ENCODE results near the gene GABBR2.

DNA sequence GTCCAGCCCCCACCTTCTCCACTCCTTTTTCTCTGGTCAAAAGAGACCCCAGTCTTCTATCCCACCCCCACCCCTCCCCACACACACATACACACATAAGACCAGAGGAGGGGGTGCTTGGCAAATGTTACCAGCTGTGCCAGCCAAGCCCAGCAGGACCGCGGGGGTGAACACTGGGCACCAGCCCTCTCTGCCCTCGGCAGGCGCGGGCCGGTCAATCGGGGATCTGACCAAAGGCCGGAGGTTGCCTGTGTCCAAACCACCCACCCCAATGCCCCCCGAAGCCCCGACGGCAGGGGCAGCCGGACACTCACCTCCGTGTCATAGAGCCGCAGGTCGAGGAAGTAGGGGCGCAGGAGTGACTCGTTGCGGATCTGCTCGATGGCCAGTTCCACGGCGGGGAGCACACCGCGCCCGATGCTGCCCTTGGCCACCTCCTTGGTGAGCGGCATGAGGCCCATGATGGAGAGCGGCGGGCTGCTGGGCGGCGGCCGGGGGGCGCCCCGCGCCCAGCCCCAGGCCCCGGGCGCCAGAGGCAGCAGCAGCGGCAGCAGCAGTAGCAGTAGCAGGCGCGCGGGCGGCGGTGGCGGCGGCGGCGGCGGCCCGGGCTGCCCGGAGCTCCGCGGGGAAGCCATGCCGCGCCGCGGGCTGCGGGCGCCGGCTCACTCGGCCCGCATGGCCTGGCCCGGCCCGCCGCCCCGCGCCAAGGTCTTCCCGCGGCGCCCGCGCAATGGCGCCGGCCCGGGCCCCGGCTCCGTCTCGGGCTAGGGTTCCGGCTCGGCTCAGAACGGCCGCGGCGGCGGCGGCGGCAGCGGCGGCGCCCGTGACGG, 417 bp downstream of the GABBR2 start:
- TF ChIP-seq, protein P1, sequence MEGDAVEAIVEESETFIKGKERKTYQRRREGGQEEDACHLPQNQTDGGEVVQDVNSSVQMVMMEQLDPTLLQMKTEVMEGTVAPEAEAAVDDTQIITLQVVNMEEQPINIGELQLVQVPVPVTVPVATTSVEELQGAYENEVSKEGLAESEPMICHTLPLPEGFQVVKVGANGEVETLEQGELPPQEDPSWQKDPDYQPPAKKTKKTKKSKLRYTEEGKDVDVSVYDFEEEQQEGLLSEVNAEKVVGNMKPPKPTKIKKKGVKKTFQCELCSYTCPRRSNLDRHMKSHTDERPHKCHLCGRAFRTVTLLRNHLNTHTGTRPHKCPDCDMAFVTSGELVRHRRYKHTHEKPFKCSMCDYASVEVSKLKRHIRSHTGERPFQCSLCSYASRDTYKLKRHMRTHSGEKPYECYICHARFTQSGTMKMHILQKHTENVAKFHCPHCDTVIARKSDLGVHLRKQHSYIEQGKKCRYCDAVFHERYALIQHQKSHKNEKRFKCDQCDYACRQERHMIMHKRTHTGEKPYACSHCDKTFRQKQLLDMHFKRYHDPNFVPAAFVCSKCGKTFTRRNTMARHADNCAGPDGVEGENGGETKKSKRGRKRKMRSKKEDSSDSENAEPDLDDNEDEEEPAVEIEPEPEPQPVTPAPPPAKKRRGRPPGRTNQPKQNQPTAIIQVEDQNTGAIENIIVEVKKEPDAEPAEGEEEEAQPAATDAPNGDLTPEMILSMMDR (IDR thresholded peaks at IDR 0.05) = no peak
- TF ChIP-seq POLR2A (IDR thresholded peaks at IDR 0.05) = no peak
